NCI-H2107 treated with DMSO at 0.1 percent for 48 hours (cell line): ENCODE data around the gene RNU6-8.

Source experiments
- DNase-seq: peaks from one replicate; lab custom pipeline; 2025; ENCODE audit not compliant: unreplicated experiment; lab: John Stamatoyannopoulos, UW

The RNU6-8 gene

DNA sequence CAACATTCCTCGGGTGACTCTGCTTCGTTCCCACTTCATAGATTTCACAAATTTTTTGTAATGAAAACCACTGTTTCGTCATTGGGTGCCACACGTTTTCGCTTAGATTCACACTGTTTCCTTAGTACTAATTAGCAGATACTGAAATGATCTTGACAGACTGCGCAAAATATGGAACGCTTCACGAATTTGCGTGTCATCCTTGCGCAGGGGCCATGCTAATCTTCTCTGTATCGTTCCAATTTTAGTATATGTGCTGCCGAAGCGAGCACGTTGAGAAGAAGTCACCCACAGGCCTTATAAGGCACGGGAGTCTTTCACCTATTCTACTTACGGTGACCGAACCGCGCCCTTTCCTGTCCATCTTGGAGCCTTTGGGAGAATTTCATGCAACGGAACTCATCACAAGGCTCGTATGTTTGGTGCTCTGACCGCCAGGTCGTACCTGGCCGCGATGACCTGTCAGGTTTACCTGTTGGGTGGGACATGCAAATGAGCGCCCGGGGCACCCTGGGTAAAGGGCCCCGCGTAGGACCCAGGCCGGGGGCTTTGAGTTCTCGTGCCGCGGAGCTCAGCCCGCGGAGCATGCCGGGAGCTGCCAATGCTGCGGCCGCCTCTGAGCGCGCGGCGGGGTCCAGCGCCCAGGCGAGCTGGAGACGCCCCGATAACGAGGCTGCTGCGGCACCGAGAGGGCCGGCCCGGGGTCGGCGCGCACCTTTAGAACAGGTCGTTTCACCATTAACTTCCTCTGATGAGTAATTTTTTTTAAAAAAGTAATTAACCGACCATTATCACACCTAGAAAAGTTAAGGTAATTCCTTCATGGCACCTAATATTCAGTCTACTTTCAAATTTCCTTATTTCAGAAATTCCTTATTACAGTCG lies at the start of gene RNU6-8:
Gene RNU6-8, minus strand, starts transcription at position 272 of the 885 bp plus-strand sequence.
- DNase-seq = peak; percentile 83

DNA sequence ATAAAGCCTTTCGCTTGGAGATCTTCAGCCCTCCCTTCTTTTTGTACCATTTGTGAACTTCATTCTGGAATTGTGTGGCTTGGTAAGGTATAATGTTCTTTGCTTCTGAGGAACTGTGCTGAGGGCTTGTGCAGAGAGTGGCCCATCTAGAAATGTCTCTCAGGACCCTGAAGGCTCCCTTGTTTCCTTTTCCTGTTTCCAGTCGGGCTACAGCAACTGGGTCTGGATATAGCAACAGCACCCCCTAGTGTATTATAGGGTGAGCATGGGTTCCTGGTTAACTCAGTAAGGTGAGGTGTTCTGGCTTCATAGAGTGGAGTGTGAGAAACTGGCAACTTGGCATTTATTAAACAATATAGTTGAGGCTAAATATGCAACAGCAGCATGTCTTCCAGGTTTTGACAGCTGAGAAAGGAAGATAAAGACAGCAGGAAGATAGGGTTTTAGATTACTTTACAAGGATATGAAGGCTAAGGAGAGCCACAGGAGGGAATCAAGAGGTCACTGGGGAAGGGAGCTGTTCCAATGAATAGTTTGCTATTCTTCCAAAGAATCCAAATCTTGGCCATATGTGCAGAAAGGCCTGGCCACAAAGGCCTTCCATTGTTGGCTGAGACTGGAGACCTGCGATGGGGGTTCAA lies 49.1 kb upstream of the RNU6-8 start:
- DNase-seq = peak; percentile 93

DNA sequence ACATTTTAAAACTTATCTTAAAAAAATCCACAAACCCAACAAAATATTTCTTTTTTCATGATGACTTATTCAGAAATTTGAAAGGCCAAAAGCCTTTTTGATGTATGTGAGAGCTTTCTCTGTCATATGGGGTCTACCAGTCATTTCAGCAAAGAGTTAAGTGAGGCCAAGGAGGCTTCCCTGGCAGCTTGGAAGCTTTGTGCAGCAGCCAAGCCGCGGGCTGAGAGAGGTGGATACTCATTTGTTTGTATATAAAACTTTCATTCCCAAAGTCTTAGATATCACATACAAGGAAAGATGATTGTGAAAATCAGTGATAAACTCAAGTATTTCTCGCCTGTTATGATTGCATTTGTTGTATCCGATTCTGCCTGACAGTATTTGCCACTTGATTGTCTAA lies 48.5 kb upstream of the RNU6-8 start:
- no peak for DNase-seq

DNA sequence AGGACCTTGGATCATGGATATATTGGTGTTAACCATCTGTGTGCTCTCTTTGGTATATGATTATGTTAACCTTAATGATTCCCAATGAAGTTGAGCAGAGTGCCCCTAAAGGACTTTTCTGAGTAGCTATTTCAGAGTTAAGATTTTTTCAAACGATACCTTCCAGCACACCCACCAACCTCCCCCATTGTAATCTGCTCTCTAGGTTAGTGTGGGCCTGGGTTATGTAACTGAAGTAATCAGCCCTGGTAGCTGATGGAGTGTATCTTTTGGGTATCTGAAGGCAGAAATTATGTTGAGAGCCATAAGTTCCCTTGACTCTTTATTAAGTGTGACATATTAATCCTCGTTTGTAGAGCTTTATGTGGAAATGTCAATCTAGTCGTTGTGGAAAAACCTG lies 47.6 kb upstream of the RNU6-8 start:
- DNase-seq = no peak

DNA sequence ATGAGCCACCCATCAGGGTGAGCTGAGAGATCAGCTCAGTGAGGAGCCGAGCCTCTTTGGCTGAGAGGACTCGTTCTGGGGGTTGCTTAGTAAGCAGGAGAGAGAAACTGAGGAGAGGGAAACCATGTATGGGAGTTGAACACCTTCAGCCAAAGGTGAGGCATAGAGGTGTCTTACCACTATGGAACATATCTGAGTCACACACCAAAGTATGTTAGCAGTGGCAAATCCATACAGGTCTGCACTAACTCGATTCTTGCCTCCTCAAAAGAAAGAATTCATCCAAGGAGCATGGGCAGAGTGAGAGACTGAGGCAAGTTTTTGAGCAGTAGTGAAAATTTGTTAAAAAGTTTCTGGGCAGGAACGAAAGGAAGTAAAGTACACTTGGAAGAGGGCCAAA lies 46.7 kb upstream of the RNU6-8 start:
- no peak for DNase-seq

DNA sequence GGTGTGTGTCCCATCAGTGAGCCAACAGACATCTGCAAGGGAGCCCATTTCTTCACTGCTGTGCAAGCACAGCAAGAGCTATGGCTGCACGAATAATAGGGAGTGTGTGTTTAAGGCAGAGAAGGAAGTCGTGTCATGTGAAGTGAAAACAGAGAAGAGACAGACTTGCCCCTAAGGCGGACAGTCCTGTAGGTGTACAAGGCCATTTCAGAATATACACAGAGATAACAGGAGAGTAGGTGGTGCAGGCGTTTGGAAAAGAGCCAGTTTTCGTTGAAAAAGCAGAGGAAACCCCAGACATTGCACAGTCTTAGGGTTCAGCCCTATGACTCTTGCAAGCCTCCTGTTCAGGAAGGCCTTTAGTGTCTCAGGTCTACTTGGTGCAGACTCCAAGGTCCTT lies 46.3 kb upstream of the RNU6-8 start:
- no peak for DNase-seq

DNA sequence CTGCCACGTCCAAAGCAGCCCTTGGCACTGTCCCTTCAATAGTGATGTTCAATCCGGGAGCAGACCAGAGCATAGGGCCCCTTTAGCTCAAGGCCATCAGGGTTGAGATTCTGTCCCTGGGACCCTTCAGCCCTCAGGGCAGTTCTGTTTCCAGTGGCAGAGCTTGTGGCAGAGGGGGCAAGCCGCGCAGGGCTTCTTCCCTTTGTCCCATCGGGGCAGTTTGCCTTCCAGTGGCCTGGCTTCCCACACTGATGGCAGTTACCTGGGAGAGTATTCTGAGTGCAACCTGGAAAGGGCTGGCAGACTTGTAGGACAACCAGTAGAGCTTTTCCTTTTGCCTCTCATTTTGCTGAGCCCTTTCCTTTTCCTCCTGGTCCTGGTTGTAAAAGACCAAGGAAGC lies 43.7 kb upstream of the RNU6-8 start:
- DNase-seq = no peak

DNA sequence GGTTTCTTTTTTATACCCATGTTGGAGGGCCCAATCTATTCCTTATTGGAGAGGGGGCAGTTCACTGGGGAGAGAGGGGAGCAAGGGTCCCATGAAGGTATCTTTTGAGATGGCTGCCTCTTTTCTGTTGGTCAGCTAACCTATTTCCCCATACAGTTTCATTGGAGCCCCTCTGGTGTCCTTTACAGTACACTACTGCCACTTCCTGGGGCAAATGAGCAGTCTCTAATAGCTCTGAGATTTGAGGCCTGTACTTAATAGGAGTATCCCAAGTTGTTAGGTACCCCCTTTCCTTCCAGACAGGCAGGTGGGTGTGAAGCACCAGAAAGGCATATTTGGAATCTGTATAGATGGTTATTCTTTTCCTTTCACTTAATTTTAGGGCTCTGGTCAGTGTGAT lies 41.3 kb upstream of the RNU6-8 start:
- peak; percentile 20 for DNase-seq

DNA sequence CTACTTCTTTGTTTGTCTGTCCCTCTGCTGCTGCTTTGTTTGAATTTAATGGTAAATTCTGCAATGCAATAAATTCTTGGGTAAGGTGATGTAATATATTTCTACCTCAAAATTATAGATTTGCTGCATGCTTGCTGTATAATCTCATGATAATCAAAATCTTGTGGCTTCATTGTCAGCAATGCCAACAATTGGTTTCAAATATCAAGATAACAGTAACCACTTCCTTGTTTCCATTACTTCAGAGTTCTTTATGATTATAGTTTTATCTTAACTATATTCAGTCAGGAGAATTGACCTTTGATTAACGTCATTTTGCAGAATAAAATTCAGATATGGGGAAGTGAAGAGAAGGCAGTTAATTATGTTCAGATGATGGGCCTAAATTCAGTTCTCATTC lies 30.2 kb upstream of the RNU6-8 start:
- no peak for DNase-seq

DNA sequence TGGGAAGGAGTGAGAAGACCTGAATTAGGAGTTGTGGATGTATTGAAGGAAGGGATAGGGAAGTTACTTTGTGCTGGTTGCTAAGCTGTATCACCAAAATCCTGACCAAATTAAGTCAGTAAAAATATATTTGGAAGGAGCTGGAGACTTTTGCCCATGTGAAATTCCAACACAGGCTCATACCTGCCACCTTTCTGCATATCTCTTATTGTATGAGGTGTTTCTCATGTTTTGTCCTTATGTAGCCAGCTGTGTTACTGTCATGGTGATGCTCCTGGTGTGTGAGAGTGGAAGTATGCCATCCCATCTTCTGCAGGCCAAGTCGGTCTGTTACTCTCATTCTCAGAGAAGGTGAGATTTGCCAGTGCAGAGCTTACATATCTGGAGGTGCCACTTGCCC lies 29.4 kb upstream of the RNU6-8 start:
- DNase-seq = no peak

DNA sequence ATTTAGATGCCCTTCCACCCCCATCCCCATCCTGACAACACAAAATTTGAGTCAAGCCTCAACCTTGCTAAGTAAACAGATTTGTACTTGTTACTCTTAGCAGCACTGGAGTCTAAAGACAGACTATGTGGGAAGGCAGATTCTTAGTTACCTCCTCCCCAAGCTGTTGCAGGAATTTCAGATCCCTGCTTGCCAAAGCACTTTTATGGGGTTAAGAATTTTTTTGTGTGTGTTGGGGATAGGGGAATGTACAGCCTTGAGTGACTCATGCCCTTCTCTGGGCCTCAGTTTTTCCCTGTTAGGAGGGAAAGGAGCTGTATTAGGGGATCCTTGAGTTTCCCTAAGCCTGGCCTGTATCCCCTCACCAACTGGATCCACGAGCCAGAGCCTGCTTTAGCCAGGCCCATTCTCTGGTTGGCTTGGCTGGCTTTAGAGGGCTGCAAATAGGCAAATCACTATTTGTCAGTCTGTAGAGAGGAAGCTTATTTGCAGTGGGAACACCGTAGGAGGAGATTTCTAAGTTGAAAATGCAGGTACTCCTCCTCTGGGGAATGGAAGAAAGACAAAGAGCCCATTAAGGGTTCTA lies 27.7 kb upstream of the RNU6-8 start:
- DNase-seq = no peak

DNA sequence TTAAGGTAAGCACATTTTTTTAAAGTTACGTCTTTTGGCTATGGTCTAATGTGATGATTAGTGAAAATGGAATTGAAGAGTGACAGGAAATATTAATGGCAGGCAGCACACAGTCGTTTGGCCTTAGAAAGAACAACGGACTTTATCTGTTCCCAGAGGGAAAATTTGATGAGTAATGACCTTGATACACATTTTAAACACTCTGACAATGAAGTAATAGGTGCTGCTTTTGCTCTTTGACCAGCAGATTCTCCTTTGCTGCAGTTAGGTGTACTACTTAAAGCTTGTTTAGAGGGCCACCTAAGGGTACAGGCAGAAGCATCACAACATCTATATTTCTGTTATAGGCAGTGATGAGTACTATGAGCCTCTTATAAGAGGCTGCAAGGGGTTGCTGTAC lies 27.1 kb upstream of the RNU6-8 start:
- DNase-seq = no peak

DNA sequence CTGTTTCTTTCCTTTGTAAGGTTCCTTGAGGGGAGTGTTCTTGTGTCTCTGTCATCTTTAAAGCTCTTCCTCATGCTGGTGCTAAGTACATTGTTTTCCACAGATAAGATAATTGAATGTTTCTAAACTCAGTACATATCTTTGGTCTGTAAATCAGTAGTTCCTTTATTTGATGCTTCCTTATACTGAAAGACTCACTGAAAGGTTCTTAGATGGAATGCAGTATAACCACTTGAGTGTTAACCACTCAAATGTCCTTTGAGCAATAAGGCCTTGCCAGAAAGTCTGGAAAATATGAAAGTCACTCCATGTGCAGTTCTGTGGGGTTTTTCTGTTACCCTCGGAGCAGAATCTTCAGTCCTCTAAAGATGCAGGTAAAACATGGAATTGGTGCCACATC lies 23.0 kb upstream of the RNU6-8 start:
- DNase-seq = no peak

DNA sequence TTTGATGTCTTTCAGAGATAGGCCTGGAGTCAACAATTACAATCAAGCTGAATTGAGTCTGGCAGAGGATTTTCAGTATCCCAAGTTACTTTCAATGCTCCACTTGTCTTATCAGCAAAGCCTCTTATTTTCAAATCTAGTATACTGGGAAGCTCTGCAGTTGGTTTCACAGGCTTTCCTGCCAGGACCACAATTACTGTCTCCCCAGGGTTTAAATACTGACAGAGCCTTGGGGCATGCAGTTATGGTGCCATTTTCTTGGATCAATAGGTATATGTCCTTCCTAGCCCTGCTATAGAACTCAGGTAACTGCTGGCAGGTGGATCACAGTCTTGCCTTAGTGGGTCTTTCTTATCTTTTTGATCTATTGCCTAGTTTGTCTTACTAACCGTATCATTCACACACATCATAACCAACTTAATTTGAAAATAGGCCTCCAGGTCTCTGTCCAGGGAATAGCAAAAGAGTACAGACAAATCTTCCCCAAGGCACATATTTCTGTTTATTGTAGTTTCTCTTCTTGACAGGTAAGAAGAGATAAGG lies 22.4 kb upstream of the RNU6-8 start:
- no peak for DNase-seq

DNA sequence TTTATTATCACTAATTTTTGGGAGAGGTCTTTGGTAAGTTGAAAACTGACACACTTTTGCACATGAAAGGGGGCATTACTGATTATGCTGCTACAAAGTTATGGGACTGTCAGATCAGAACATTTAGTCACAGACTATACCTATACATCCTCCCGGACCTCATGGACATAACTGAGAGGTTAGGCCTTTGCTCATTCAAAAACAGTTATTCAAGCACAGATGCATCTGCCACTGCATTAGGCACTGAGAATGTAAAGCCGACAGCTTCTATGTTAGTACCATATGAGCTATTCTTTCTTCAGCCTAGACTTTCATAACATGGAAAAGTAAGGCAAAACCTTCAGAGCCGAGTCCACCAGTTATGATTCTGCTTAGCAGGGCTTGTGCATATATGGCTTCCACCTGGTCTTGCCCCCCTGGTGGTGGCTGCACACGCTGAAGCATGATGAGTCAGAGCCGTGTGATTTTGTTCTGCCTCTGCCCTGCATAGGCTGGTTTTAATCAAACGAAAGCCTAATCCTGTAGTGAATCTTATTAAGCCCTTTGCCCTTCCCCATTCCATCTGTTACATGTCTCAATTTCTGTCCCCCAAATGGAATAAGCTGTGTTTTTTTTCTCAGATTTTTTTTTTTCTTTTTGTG lies 21.8 kb upstream of the RNU6-8 start:
- peak; percentile 64 for DNase-seq

DNA sequence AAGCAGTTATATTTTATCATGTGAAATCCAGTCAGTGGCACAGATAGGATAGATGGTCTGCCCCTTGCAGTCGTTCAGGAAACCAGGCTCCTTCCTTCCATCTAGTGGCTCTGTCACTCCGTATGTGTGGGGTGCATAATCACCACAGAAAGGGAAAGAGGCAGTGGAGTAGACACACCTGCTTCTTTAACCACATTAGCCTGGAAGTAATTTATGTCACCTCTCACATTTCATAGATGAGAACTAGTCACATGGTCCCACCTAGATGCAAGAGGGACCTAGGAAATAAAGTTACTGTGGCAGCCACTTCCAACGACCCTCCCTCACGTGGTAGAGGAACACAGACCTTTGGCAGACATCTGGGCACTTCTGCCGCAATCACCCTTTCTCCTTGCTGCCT lies 14.2 kb upstream of the RNU6-8 start:
- peak; percentile 99 for DNase-seq

DNA sequence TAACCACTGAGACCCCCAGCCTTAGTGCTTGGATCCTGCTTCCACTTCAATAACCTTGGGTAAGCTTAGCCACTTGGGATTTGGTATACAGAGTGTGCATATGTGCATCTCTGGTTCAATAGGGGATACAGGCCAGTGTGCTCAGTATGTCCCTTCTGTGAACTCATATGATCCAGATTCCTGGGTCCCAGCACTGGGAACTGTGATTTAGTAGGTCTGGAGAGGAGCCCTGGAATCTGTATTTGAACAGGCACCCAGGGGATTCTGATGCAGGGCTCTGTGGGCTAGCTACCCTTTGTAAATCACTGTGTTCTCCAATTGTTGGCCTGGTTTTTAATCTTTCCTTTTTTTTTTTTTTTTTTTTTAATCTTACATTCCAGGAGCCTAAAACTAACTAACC lies 9.8 kb upstream of the RNU6-8 start:
- no peak for DNase-seq

DNA sequence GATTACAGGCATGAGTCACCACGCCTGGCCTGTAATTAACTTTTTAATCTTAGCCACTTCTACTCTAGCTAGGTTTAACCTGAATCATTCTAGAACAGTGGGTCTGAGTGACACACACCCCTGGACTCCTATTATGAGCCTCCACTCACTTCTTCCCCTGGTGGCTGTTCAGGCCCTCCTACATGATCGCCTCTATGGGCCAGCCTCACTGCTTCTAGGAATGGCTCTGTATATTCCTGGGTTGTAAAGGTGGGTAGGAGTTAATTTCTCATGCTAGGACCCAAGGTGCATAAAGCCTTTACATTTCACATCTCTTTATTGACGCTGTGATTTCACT lies 8.0 kb upstream of the RNU6-8 start:
- DNase-seq = no peak

DNA sequence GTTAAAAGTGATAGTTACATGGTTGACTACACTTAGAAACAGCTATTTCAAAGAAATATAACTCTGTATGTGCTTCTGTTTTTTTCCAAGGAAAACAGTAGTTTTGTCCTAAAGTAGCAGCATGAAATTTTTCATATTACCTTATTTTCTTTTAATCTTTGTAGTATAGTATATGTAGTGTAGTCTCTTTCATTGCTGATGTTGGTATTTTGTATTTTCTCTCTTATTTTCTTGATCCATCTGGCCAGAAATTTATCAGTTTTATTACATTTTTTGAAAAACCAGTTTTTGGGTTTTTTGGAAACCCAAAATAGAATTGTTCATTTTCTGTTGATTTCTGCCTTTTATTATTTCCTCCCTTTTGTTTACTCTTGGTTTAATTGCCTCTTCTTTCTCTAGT lies 6.4 kb upstream of the RNU6-8 start:
- DNase-seq = no peak

DNA sequence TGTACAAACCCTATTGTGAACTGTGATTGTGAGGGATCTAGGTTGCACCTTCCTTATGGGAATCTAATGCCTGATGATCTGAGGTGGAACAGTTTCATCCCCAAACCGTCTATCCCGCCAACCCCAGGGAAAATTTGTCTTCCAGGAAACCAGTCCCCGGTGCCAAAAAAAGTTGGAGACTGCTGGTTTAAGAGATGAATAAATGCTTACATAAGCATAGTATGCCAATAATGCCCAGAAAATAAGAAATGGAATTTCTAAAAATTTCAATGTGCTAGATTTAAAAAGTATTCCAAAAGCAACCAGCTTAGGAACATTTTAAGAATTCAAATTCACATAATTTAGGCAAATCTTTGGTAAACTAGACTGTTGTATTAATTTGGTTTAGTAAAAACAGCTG lies 5.4 kb upstream of the RNU6-8 start:
- no peak for DNase-seq

DNA sequence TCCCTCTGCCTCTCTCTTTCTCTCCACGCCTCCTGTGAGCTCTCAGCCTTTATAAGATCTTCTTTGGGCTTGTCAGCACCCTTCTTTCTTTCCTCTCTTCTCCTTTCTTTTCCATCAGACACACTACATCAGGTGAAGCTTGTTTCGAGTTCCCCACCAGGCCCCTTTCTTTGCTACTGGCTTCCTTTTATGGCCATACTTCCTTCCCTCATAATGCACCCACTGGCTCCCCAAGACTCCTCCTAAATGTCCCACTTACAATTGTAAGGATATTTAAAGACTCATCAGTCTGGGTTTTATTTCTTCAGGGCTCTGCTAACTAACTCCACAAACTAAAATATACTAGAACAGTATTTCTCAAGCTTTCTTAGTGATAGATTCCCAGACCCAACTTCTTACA lies 3.5 kb upstream of the RNU6-8 start:
- no peak for DNase-seq

DNA sequence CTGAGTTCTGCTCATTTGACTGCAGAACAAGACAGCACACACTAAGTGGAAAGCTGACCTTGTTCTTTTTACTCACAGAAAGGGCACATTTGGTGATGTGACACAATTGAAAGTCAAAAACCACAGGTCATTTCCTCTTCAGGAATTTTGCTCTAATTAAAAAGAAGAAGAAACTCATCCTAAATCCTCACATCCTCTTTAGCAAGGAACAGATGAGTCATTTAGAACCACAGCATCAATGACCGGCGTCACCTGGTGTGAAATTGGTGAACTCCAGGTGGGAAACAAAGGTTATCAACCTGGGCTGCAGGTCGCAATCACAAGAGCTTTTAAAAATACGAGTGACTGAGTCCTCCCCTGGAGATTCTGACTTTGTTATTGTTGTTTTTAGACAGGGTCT lies 2.9 kb upstream of the RNU6-8 start:
- no peak for DNase-seq
